Measurements from ENCODE around the gene ZNF236.

ZNF236 gene

DNA sequence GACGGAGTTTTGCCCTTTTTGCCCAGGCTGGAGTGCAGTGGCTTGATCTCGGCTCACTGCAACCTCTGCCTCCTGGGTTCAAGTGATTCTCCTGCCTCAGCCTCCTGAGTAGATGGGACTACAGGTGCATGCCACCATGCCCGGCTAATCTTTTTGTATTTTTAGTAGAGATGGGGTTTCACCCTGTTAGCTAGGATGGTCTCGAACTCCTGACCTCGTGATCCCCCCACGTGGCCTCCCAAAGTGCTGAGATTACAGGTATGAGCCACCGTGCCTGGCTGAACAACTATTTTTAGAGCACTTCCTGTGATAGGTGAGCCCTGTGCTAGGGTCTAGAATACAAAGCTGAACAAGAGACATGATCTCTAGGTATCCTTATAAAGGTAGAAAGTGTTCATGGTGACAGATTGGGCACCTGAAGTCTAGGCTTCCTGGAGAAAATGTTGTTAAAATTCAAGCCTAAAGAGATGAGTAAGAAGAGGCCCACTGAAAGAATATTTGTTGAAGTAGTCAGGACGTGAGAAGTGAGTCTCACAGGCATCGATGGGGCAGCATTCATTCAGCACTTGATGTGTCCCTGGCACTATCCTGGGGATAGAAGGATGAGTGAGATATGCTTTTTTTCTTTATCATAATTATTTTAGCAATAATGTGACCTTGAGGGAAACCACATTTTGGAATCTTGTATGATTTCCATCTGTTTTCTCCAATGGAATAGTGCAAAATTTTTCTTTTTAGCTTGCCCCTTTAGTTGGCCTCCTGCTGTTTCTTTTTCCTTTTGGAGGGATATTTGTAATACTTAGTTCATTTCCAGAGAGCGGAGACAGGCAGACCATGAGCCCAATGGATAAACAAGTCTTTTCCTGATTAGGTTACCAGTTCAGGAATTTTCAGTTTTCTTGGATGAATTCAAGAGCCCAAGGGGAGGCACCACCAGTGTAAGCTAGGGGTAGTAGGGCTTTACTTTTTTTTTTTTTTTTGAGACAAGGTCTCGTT is 5.1 kb downstream of the ZNF236 start:
- Mint-ChIP-seq H3K9me3 (no peaks in the 10 kb centered on the region), H3K4me1 (peaks cover 38% of the 10 kb centered on the region), H3K27me3 (no peaks in the 10 kb centered on the region), H3K27ac (peak overlapping the region; percentile 61), H3K36me3 (peaks cover 13% of the 10 kb centered on the region), H3K4me3 (no peak overlapping the region)
- CTCF ChIA-PET: interaction anchor here (0.8 to 1.0 kb wide), 2 partner anchors 10 to 27 kb away, joined by 3 to 4 read pairs; no protein-coding TSS in a partner anchor
- DNase-seq: no peak

GRCh38 chr18:76834379-76834778 is 12.0 kb downstream of the ZNF236 start:
- Mint-ChIP-seq H3K27me3 (no peaks in the 10 kb centered on the region), H3K27ac (no peak overlapping the region), H3K9me3 (no peaks in the 10 kb centered on the region), H3K4me1 (peaks cover 11% of the 10 kb centered on the region), H3K4me3 (no peak overlapping the region), H3K36me3 (peaks cover 14% of the 10 kb centered on the region)
- CTCF ChIA-PET: no interaction called here
- no peak for DNase-seq

- CTCF ChIA-PET: no interaction called here
- H3K9me3 Mint-ChIP-seq: no peaks in the 10 kb centered on the region
- peaks cover 11% of the 10 kb centered on the region for H3K4me1 Mint-ChIP-seq
- H3K36me3 Mint-ChIP-seq: peaks cover 12% of the 10 kb centered on the region
- no peaks in the 10 kb centered on the region for H3K27me3 Mint-ChIP-seq
- no peak for DNase-seq
- no peak overlapping the region for H3K4me3 Mint-ChIP-seq
- H3K27ac Mint-ChIP-seq: no peak overlapping the region
Measured at GRCh38 chr18:76835380-76835779, 13.0 kb downstream of the ZNF236 start.

- CTCF ChIA-PET: no interaction called here
- Mint-ChIP-seq H3K4me1 (peaks cover 11% of the 10 kb centered on the region), H3K27me3 (no peaks in the 10 kb centered on the region), H3K4me3 (no peak overlapping the region), H3K9me3 (no peaks in the 10 kb centered on the region), H3K27ac (no peak overlapping the region), H3K36me3 (peaks cover 4% of the 10 kb centered on the region)
- no peak for DNase-seq
Measured at GRCh38 chr18:76837071-76837470, 14.7 kb downstream of the ZNF236 start.

DNA sequence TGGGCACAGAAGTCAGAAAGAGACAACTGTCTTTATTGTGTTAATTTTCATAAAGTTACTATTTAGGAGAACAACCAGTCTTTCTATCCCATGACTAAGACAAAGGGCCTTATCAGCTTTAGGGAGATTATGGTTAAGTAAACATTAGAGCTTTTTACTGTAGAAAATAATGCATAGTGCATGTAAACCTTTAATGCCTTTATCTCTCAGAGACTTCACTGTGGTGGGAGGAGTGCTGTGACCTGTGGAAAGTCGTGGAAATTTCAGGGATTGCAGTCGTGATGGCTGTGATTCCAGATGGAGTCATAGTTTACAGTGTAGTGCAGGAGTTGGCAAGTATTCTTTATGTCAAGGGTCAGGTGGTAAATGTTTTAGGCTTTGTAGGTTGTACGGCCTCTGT is 15.8 kb downstream of the ZNF236 start:
- no peaks in the 10 kb centered on the region for H3K9me3 Mint-ChIP-seq
- no peak overlapping the region for H3K4me3 Mint-ChIP-seq
- no peak overlapping the region for H3K27ac Mint-ChIP-seq
- H3K4me1 Mint-ChIP-seq: peaks cover 11% of the 10 kb centered on the region
- CTCF ChIA-PET: no interaction called here
- DNase-seq: no peak
- no peaks in the 10 kb centered on the region for H3K27me3 Mint-ChIP-seq
- H3K36me3 Mint-ChIP-seq: no peaks in the 10 kb centered on the region

- no peaks in the 10 kb centered on the region for H3K9me3 Mint-ChIP-seq
- H3K4me1 Mint-ChIP-seq: peaks cover 11% of the 10 kb centered on the region
- no peak overlapping the region for H3K27ac Mint-ChIP-seq
- CTCF ChIA-PET: no interaction called here
- no peaks in the 10 kb centered on the region for H3K36me3 Mint-ChIP-seq
- no peak for DNase-seq
- H3K4me3 Mint-ChIP-seq: no peak overlapping the region
- no peaks in the 10 kb centered on the region for H3K27me3 Mint-ChIP-seq
Measured at GRCh38 chr18:76839086-76839794, 16.9 kb downstream of the ZNF236 start.

DNA sequence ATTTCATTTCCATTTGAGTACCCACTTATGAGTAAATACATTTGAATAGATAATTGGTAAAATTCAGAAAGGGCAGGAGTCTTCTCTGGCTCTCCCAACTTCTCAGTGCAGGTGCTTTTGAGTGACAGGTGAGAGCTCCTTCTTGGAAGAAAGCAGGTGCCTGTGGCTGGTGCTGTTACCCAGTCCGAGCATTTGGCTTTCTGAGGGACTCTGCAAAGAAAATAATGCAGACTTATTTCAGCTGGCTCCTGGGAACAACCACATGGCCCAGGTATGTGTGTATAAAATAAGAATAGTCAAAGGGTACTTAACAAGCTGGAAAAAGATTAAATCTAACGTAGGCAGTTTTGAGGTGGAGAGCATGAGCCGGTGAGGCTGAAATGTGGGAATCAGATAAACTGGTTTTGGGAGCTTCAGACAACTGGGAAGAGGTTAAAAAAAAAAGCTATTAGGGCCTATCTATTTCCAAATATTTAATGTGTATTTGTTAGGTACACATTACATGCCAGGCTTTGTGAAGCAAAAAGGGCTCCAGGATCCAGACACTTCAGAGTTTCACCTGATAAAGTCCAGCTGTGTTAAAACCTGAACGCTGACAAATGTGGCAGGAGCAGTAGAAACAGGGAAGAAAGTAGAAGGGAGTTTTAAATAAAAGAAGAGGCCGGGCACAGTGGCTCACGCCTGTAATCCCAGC is 20.6 kb downstream of the ZNF236 start:
- H3K36me3 Mint-ChIP-seq: no peaks in the 10 kb centered on the region
- CTCF ChIA-PET: interaction anchor here (0.8 kb wide), 1 partner anchor 265 kb away, joined by 4 read pairs; no protein-coding TSS in a partner anchor
- no peak for DNase-seq
- no peak overlapping the region for H3K4me3 Mint-ChIP-seq
- H3K27ac Mint-ChIP-seq: no peak overlapping the region
- no peaks in the 10 kb centered on the region for H3K27me3 Mint-ChIP-seq
- H3K9me3 Mint-ChIP-seq: no peaks in the 10 kb centered on the region
- H3K4me1 Mint-ChIP-seq: peaks cover 3% of the 10 kb centered on the region

- peaks cover 8% of the 10 kb centered on the region for H3K4me1 Mint-ChIP-seq
- no peaks in the 10 kb centered on the region for H3K36me3 Mint-ChIP-seq
- no peak overlapping the region for H3K27ac Mint-ChIP-seq
- H3K9me3 Mint-ChIP-seq: no peaks in the 10 kb centered on the region
- no peaks in the 10 kb centered on the region for H3K27me3 Mint-ChIP-seq
- CTCF ChIA-PET: interaction anchor here (1.1 to 1.3 kb wide), 2 partner anchors 25 to 41 kb away, joined by 3 to 6 read pairs; no protein-coding TSS in a partner anchor
- H3K4me3 Mint-ChIP-seq: no peak overlapping the region
- no peak for DNase-seq
Measured at GRCh38 chr18:76844144-76844543, 21.8 kb downstream of the ZNF236 start.

GRCh38 chr18:76844742-76845477 is 22.6 kb downstream of the ZNF236 start:
- H3K36me3 Mint-ChIP-seq: peaks cover 1% of the 10 kb centered on the region
- CTCF ChIA-PET: interaction anchor here (1.1 to 1.4 kb wide), 3 partner anchors 9 to 41 kb away, joined by 3 to 6 read pairs (median 5); no protein-coding TSS in a partner anchor
- DNase-seq: no peak
- no peaks in the 10 kb centered on the region for H3K9me3 Mint-ChIP-seq
- no peaks in the 10 kb centered on the region for H3K27me3 Mint-ChIP-seq
- H3K4me1 Mint-ChIP-seq: peaks cover 14% of the 10 kb centered on the region
- no peak overlapping the region for H3K4me3 Mint-ChIP-seq
- no peak overlapping the region for H3K27ac Mint-ChIP-seq

GRCh38 chr18:76846217-76846616 is 23.9 kb downstream of the ZNF236 start:
- Mint-ChIP-seq H3K4me1 (peaks cover 19% of the 10 kb centered on the region), H3K36me3 (peaks cover 1% of the 10 kb centered on the region), H3K27ac (no peak overlapping the region), H3K9me3 (no peaks in the 10 kb centered on the region), H3K4me3 (no peak overlapping the region), H3K27me3 (no peaks in the 10 kb centered on the region)
- no peak for DNase-seq
- CTCF ChIA-PET: no interaction called here

- Mint-ChIP-seq H3K4me3 (no peak overlapping the region), H3K27me3 (no peaks in the 10 kb centered on the region), H3K27ac (no peak overlapping the region), H3K9me3 (no peaks in the 10 kb centered on the region), H3K36me3 (peaks cover 17% of the 10 kb centered on the region), H3K4me1 (peaks cover 19% of the 10 kb centered on the region)
- CTCF ChIA-PET: interaction anchor here (0.7 to 1.0 kb wide), 3 partner anchors 44 to 123 kb away, joined by 3 to 4 read pairs (median 4); no protein-coding TSS in a partner anchor
- DNase-seq: no peak
Measured at GRCh38 chr18:76847916-76848315, 25.6 kb downstream of the ZNF236 start.

DNA sequence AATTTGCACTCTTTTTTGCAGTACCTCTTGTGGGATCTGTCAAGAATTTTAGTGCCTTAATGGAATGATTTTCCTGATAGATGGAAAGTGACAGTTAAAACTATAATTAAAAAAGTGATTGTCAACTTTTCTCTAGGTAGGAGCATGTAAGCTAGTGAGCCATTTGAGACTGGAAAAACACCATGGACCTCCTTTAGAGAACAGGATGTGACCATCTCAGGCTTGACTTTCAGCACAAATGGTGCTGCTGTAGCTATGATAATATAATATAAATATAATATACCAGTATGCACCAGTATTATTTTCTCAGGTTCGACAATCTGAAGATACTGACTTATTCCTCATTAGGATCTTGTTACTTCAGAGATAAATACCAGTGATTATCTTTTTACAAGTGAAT is 27.8 kb downstream of the ZNF236 start:
- Mint-ChIP-seq H3K27ac (peak overlapping the region; percentile 16), H3K27me3 (no peaks in the 10 kb centered on the region), H3K4me1 (peaks cover 19% of the 10 kb centered on the region), H3K4me3 (no peak overlapping the region), H3K36me3 (peaks cover 21% of the 10 kb centered on the region), H3K9me3 (no peaks in the 10 kb centered on the region)
- CTCF ChIA-PET: interaction anchor here (1.5 kb wide), 1 partner anchor 12 kb away, joined by 3 read pairs; no protein-coding TSS in a partner anchor
- no peak for DNase-seq

GRCh38 chr18:76855594-76855993 is 33.2 kb downstream of the ZNF236 start:
- Mint-ChIP-seq H3K4me1 (peaks cover 22% of the 10 kb centered on the region), H3K9me3 (no peaks in the 10 kb centered on the region), H3K27me3 (no peaks in the 10 kb centered on the region), H3K27ac (no peak overlapping the region), H3K36me3 (peaks cover 32% of the 10 kb centered on the region), H3K4me3 (no peak overlapping the region)
- CTCF ChIA-PET: no interaction called here
- no peak for DNase-seq

Measured in activated naive CD4-positive, alpha-beta T cell treated with anti-CD3 and anti-CD28 coated beads, Interleukin-2, amount 10 ng/mL, durations not matched to agents 7 days and 5 days (primary cell).